ENCODE data around the gene DNAH1.

DNA sequence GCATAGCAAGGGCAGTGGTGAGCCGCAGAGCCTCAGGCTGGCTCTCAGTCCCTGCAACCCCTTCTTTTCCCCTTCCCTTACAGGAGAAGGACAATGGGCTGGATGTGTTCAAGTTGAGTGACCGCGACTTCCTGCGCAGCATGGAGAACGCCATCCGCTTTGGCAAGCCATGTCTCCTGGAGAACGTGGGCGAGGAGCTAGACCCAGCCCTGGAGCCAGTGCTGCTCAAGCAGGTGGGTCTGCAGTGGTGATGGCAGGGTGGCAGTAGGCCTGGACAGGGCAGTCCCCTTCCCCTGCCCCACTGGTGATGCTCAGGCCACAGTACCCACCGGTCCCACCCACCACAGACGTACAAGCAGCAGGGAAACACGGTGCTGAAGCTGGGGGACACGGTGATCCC is 75.0 kb downstream of the DNAH1 start:
- TF ChIP-seq, protein P1, sequence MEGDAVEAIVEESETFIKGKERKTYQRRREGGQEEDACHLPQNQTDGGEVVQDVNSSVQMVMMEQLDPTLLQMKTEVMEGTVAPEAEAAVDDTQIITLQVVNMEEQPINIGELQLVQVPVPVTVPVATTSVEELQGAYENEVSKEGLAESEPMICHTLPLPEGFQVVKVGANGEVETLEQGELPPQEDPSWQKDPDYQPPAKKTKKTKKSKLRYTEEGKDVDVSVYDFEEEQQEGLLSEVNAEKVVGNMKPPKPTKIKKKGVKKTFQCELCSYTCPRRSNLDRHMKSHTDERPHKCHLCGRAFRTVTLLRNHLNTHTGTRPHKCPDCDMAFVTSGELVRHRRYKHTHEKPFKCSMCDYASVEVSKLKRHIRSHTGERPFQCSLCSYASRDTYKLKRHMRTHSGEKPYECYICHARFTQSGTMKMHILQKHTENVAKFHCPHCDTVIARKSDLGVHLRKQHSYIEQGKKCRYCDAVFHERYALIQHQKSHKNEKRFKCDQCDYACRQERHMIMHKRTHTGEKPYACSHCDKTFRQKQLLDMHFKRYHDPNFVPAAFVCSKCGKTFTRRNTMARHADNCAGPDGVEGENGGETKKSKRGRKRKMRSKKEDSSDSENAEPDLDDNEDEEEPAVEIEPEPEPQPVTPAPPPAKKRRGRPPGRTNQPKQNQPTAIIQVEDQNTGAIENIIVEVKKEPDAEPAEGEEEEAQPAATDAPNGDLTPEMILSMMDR (conservative IDR thresholded peaks at IDR 0.05; ENCODE audit: low read length): no peak
- no peak for TF ChIP-seq EZH2phosphoT487 (IDR thresholded peaks at IDR 0.05; ENCODE audit: borderline replicate concordance, low read depth, low read length)
